Upper lobe of left lung (tissue), 4 donors: ENCODE measurements around the gene FAM13A.

Experiments used
- EP300 ChIP-seq, 4 donors: sonication (generic); formaldehyde crosslinking; IDR thresholded peaks; one replicate each; pipeline ENCODE4 v1.5.1; 2017; ENCODE audit warnings: antibody characterized with exemption in 4 of 4, control low read depth in 2 of 4
- POLR2A ChIP-seq, 4 donors: fragments of 450-650 bp; IDR thresholded peaks; one replicate each; pipeline ENCODE4 v1.5.1; 2016 to 2017; ENCODE audit warnings: antibody characterized with exemption in 4 of 4, mild to moderate bottlenecking in 2 of 4
- POLR2AphosphoS5 ChIP-seq, 2 donors: sonication (generic); formaldehyde crosslinking; IDR thresholded peaks; one replicate each; pipeline ENCODE4 v1.5.1; 2017; ENCODE audit warnings: antibody characterized with exemption in 2 of 2
- TF ChIP-seq, protein P1 (sequence below), 6 experiments: fragments of 450-650 bp in 4 of 6; fragments of 200-600 bp in 2 of 6; sonication (generic) in 2 of 6; IDR thresholded peaks; one replicate each; pipeline ENCODE4 v1.5.1; 2016 to 2019; ENCODE audit warnings: antibody characterized with exemption in 6 of 6

GRCh38 chr4:88816360-88816759 lies 240.6 kb downstream of the FAM13A start:
- TF ChIP-seq, protein P1, sequence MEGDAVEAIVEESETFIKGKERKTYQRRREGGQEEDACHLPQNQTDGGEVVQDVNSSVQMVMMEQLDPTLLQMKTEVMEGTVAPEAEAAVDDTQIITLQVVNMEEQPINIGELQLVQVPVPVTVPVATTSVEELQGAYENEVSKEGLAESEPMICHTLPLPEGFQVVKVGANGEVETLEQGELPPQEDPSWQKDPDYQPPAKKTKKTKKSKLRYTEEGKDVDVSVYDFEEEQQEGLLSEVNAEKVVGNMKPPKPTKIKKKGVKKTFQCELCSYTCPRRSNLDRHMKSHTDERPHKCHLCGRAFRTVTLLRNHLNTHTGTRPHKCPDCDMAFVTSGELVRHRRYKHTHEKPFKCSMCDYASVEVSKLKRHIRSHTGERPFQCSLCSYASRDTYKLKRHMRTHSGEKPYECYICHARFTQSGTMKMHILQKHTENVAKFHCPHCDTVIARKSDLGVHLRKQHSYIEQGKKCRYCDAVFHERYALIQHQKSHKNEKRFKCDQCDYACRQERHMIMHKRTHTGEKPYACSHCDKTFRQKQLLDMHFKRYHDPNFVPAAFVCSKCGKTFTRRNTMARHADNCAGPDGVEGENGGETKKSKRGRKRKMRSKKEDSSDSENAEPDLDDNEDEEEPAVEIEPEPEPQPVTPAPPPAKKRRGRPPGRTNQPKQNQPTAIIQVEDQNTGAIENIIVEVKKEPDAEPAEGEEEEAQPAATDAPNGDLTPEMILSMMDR (IDR thresholded peaks at IDR 0.05) = no peak
- no peak for TF ChIP-seq POLR2A (IDR thresholded peaks at IDR 0.05)
- TF ChIP-seq POLR2AphosphoS5 (IDR thresholded peaks at IDR 0.05) = no peak
- TF ChIP-seq EP300 (IDR thresholded peaks at IDR 0.05) = no peak
